HepG2 (cell line): Measurements from ENCODE around the gene ANXA3. TPM values are rescaled to one million over a fixed set of nuclear protein-coding genes. Genes with fewer than 3 reads are reported as not detected.
"Not testable (repeated sequence)": the region's sequence is repeated elsewhere in the genome, so short reads cannot be mapped to it uniquely, and the experiment has no call there.

Experiments
- ATAC-seq: fragments of 200-7000 bp; cut with Tn5 transposase; 3 replicates; pipeline ENCODE4 v1.9.1; 2020; ENCODE audit warnings: mild to moderate bottlenecking, moderate library complexity
- BruUV-seq: library from RNA; stranded (reverse); fragments of 400-500 nt; replicated peaks from 2 replicates; lab custom pipeline; 2021; lab: Mats Ljungman, UMichigan
- CTCF ChIA-PET: fragments of 300-600 bp; formaldehyde crosslinking; extraction: SDS; loops from one replicate; lab custom pipeline; 2021; ENCODE audit warnings: low total read pairs, inconsistent platforms, low intra/inter-chr PET ratio; lab: Yijun Ruan, JAX
- POLR2A ChIA-PET: fragments of 350-600 bp; sonication (Branson Sonifier 250); formaldehyde crosslinking; loops from one replicate; lab custom pipeline; 2020; ENCODE audit warnings: antibody characterized with exemption, inconsistent platforms; lab: Yijun Ruan, JAX
- DNase-seq: peaks from one replicate; pipeline ENCODE4 v3.0.0-alpha.2; 2015; ENCODE audit warnings: low spot score
- FAIRE-seq: peaks from 3 replicates; lab custom pipeline; 2011; peaks lifted over from hg19 to GRCh38; lab: Jason Lieb, UNC
- H2AFZ ChIP-seq: one replicate; pipeline ENCODE4 v1.6.1; 2011; ENCODE audit warnings: low read length, inconsistent platforms
- H3K27ac ChIP-seq: fragments of 300-600 bp; 3 replicates; pipeline ENCODE4 v1.8.0; 2011; ENCODE audit warnings: mixed run types, mild to moderate bottlenecking, mixed read lengths, low read length, inconsistent platforms; ENCODE audit not compliant: insufficient read depth; ENCODE audit errors: extremely low read length
- H3K27me3 ChIP-seq, 2 experiments: fragments of 200-600 bp in 1 of 2; 2 replicates in 1 of 2; 3 replicates in 1 of 2; pipeline versions ENCODE4 v1.6.0 to v1.8.0; 2011; ENCODE audit warnings: low read length in 2 of 2, mild to moderate bottlenecking in 2 of 2, moderate library complexity in 2 of 2, inconsistent platforms in 1 of 2; ENCODE audit not compliant: insufficient read depth in 2 of 2, control insufficient read depth in 1 of 2
- H3K36me3 ChIP-seq, 2 experiments: fragments of 200-600 bp in 1 of 2; replicated peaks in 1 of 2; 2 replicates in 1 of 2; 3 replicates in 1 of 2; pipeline versions ENCODE4 v1.5.1 to v1.8.0; 2011; ENCODE audit warnings: low read length in 2 of 2, inconsistent platforms in 1 of 2; ENCODE audit not compliant: insufficient read depth in 2 of 2, control insufficient read depth in 1 of 2
- H3K4me1 ChIP-seq: 2 replicates; pipeline ENCODE4 v1.5.1; 2012; ENCODE audit warnings: low read length, inconsistent platforms; ENCODE audit not compliant: insufficient read depth
- H3K4me2 ChIP-seq: 2 replicates; pipeline ENCODE4 v1.6.0; 2011; ENCODE audit warnings: low read depth, low read length, inconsistent platforms
- H3K4me3 ChIP-seq, 3 experiments: fragments of 200-600 bp in 1 of 3; sonication (generic), shearing (Covaris generic) in 1 of 3; replicated peaks in 1 of 3; 2 replicates each; pipeline ENCODE4 v1.5.1; 2011 to 2016; ENCODE audit warnings: low read length in 3 of 3, inconsistent platforms in 2 of 3, low read depth in 2 of 3, mild to moderate bottlenecking in 2 of 3, control low read depth in 1 of 3, mixed read lengths in 1 of 3; ENCODE audit not compliant: insufficient read depth in 1 of 3
- H3K79me2 ChIP-seq: one replicate; pipeline ENCODE4 v1.6.1; 2011; ENCODE audit warnings: low read length, inconsistent platforms; ENCODE audit not compliant: insufficient read depth
- H3K9ac ChIP-seq: 2 replicates; pipeline ENCODE4 v1.6.0; 2011; ENCODE audit warnings: mild to moderate bottlenecking, low read depth, low read length, inconsistent platforms; ENCODE audit not compliant: insufficient read depth
- H3K9me3 ChIP-seq: 2 replicates; pipeline ENCODE4 v1.5.1; 2012; ENCODE audit warnings: mild to moderate bottlenecking, low read length
- H4K20me1 ChIP-seq: 2 replicates; pipeline ENCODE4 v1.6.0; 2011; ENCODE audit warnings: inconsistent platforms, mild to moderate bottlenecking, low read length, moderate library complexity; ENCODE audit not compliant: insufficient read depth
- ATF7 ChIP-seq, 2 experiments: fragments of 450-650 bp in 1 of 2; sonication (generic) in 1 of 2; formaldehyde crosslinking in 1 of 2; IDR thresholded peaks; 2 replicates each; pipeline versions ENCODE4 v1.4.0 to v1.6.1; 2016 to 2020; ENCODE audit warnings: antibody characterized with exemption in 1 of 2, mild to moderate bottlenecking in 1 of 2, missing genetic modification reagents in 1 of 2
- FOSL2 ChIP-seq: sonication (generic); formaldehyde crosslinking; IDR thresholded peaks from 2 replicates; pipeline ENCODE4 v1.4.0; 2020; ENCODE audit warnings: missing genetic modification reagents
- HDAC1 ChIP-seq: sonication (generic); formaldehyde crosslinking; IDR thresholded peaks from 2 replicates; pipeline ENCODE4 v1.5.1; 2020; ENCODE audit warnings: mild to moderate bottlenecking, missing genetic modification reagents
- SMAD1 ChIP-seq: sonication (generic); formaldehyde crosslinking; IDR thresholded peaks from 2 replicates; pipeline ENCODE4 v1.4.0; 2020; ENCODE audit warnings: missing genetic modification reagents, low read depth, mild to moderate bottlenecking, borderline replicate concordance
- SRF ChIP-seq: IDR thresholded peaks from 2 replicates; pipeline ENCODE4 v1.6.1; 2011; ENCODE audit warnings: mild to moderate bottlenecking, low read depth, low read length, moderate library complexity
- ZNF703 ChIP-seq: sonication (generic); formaldehyde crosslinking; IDR thresholded peaks from 2 replicates; pipeline ENCODE4 v1.5.1; 2020; ENCODE audit warnings: missing genetic modification reagents, mild to moderate bottlenecking, moderate library complexity, borderline replicate concordance
- WGBS: methylation state at CpG from one replicate; pipeline ENCODE4 v1.1.6; 2017; ENCODE audit warnings: low lambda C conversion rate; 5-methylcytosine and 5-hydroxymethylcytosine counted together
- in situ Hi-C: cut with HindIII; loops from 2 replicates; pipeline ENCODE4 v1.10.0; 2017; ENCODE audit warnings: low pct_unique_long_range_greater_than_20kb; ENCODE audit not compliant: extremely low pct_ligation_motif_present
- intact Hi-C: fragments of 100-400 bp; cut with micrococcal nuclease; formaldehyde crosslinking; loops from one replicate; pipeline ENCODE4 v1.10.0; 2022; ENCODE audit not compliant: unreplicated experiment
- polyA plus RNA-seq, 8 experiments: library from polyadenylated mRNA; depleted of rRNA in 3 of 8; stranded (reverse) in 7 of 8; unstranded in 1 of 8; fragments of >200 nt; fragmentation: Illumina TruSeq in 4 of 8; extraction: Trizol in 4 of 8; gene quantifications; 2 replicates each; pipeline versions ENCODE4 v1.2.1 to v1.2.3, GENCODE V29; 2011 to 2016; ENCODE audit warnings: low read depth in 4 of 8, missing spikeins in 1 of 8, mixed read lengths in 1 of 8; ENCODE audit not compliant: insufficient read depth in 1 of 8
- total RNA-seq, 5 experiments: library from RNA; depleted of rRNA; stranded (reverse); fragments of >200 nt; fragmentation: Illumina TruSeq; extraction: Trizol; gene quantifications; 2 replicates each; pipeline ENCODE4 v1.2.3, GENCODE V29; 2016; ENCODE audit warnings: low read depth in 1 of 5
- TF ChIP-seq, protein P1 (sequence below): sonication (generic); formaldehyde crosslinking; IDR thresholded peaks from 2 replicates; pipeline ENCODE4 v1.8.0; 2023; ENCODE audit warnings: mild to moderate bottlenecking, missing genetic modification reagents
- TF ChIP-seq, protein P2 (sequence below): sonication (generic); formaldehyde crosslinking; IDR thresholded peaks from 2 replicates; pipeline ENCODE4 v1.4.0; 2020; ENCODE audit warnings: low read depth, mild to moderate bottlenecking, missing genetic modification reagents

ANXA3 gene
- total and polyA plus RNA-seq, 2 of the 13 experiments (the other 11 are each of a cell fraction or from before 2014, with no cell fraction given), result 6.5 to 6.9 TPM

DNA sequence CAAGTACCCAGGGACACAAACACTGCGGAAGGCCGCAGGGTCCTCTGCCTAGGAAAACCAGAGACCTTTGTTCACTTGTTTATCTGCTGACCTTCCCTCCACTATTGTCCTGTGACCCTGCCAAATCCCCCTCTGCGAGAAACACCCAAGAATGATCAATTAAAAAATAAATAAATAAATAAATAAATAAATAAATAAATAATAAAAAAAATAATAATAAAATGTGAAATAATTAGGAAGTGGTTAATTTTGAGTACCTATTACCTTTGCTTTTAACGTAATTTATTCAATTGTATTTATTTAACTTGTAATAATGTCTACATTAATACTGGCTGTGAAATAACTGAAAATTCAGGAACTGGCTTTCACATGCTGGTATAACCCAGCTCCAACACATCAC lies 2.7 kb upstream of the ANXA3 start:
- intact Hi-C loops, in situ Hi-C loops, H4K20me1 ChIP-seq, ATAC-seq, H3K36me3 ChIP-seq, CTCF ChIA-PET, H3K4me3 ChIP-seq, H3K27ac ChIP-seq, DNase-seq, POLR2A ChIA-PET, FAIRE-seq, BruUV-seq, H3K9ac ChIP-seq, H2AFZ ChIP-seq, H3K4me2 ChIP-seq, H3K79me2 ChIP-seq, H3K9me3 ChIP-seq: not testable (repeated sequence)
- Histone ChIP-seq H3K27me3 (peaks cover 0 to 13% of the 10 kb centered on the region in 2 experiments; a peak in 2 of 5 replicates), H3K4me1 (peaks cover 28% of the 10 kb centered on the region)
- 51% methylated on average over 2 of the region's 4 CpGs for WGBS

DNA sequence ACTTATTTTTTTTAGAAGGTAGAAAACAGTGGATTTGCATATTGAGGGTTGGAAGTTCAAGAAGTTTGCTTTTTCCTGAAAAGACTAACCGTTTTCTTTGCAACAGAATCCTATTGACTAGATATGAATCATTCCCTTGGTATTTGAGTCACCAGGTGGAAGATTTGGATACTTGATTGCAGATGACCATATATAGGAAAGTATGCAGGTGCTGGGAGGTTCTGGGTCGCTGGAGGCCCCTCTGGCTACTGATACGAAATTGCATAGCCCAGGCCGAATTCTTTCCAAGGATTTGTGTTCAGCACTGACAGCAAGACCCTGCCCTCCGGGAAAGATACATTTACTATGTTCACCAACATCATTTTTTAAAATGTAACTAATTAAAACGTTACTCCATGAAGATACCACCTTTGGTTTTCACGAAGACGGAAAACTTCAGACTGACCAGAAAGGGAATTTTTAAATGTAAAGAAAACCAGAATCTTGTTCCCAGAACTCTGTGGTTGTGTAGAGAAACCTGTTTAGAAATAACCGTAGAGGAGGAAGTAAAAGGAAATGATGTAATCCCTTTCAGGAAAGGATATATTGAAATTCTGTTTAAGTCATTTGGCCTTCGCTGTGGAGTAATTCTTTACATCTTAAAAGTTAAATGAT lies 946 bp downstream of the ANXA3 start:
- H3K4me3 ChIP-seq, result peak overlapping the region; percentile 68 to 82 (median 70); a peak in 5 of 6 replicates
- ChIA-PET POLR2A (no interaction called here), CTCF (no interaction called here)
- H4K20me1 ChIP-seq, result no peaks in the 10 kb centered on the region
- no peaks in the 10 kb centered on the region for H3K79me2 ChIP-seq
- H3K9me3 ChIP-seq, result no peaks in the 10 kb centered on the region
- FAIRE-seq, result no peak
- intact Hi-C loops, result no loop called here
- peak; percentile 35 for ATAC-seq
- WGBS, result 39% methylated on average over 10 of the region's 10 CpGs
- peak; percentile 67 for DNase-seq
- H3K4me1 ChIP-seq, result peaks cover 29% of the 10 kb centered on the region
- H2AFZ ChIP-seq, result no peak overlapping the region
- TSS peak; percentile 69 for BruUV-seq
- H3K27ac ChIP-seq, result no peak overlapping the region
- peak overlapping the region; percentile 58; the same call in 1 of the 2 replicates for H3K9ac ChIP-seq
- peak overlapping the region; percentile 72 for H3K4me2 ChIP-seq
- peak; percentile 54 for TF ChIP-seq FOSL2 (CRISPR knock-in tag)
- no peak for TF ChIP-seq ZNF703 (CRISPR knock-in tag)
- TF ChIP-seq ATF7 (IDR thresholded peaks at IDR 0.05), result peak; percentile 58
- TF ChIP-seq ATF7 (CRISPR knock-in tag; IDR thresholded peaks at IDR 0.05), result no peak
- peak; percentile 89 for TF ChIP-seq SRF
- TF ChIP-seq, protein P1, sequence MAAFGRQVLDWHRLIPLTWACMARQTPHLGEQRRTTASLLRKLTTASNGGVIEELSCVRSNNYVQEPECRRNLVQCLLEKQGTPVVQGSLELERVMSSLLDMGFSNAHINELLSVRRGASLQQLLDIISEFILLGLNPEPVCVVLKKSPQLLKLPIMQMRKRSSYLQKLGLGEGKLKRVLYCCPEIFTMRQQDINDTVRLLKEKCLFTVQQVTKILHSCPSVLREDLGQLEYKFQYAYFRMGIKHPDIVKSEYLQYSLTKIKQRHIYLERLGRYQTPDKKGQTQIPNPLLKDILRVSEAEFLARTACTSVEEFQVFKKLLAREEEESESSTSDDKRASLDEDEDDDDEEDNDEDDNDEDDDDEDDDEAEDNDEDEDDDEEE, result no peak
- TF ChIP-seq, protein P2, sequence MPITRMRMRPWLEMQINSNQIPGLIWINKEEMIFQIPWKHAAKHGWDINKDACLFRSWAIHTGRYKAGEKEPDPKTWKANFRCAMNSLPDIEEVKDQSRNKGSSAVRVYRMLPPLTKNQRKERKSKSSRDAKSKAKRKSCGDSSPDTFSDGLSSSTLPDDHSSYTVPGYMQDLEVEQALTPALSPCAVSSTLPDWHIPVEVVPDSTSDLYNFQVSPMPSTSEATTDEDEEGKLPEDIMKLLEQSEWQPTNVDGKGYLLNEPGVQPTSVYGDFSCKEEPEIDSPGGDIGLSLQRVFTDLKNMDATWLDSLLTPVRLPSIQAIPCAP (CRISPR knock-in tag), result no peak
- TF ChIP-seq HDAC1 (CRISPR knock-in tag), result 0 out of 2 replicates have a peak, but pooled peaks have one; percentile 7
- no peak for TF ChIP-seq SMAD1 (CRISPR knock-in tag)
- H3K36me3 ChIP-seq, result no peaks in the 10 kb centered on the region
- in situ Hi-C loops, result no loop called here
- peaks cover 0 to 13% of the 10 kb centered on the region in 2 experiments; a peak in 2 of 5 replicates for H3K27me3 ChIP-seq
